SK-MEL-5 (cell line): ENCODE measurements around the gene SRPK2. TPM values are rescaled to one million over a fixed set of nuclear protein-coding genes. Genes with fewer than 3 reads are reported as not detected.
"Not testable (repeated sequence)": the region's sequence is repeated elsewhere in the genome, so short reads cannot be mapped to it uniquely, and the experiment has no call there.

Experiments used
- DNase-seq: peaks from one replicate; pipeline ENCODE4 v3.0.0-alpha.2; 2016; ENCODE audit warnings: low read depth, low spot score
- in situ Hi-C: cut with HindIII; loops from 2 replicates; pipeline ENCODE4 v1.10.0; 2016; ENCODE audit warnings: low sequenced_read_pairs, high pct_unique_total_duplicates, low pct_unique_long_range_greater_than_20kb
- total RNA-seq: library from RNA; depleted of rRNA; stranded (reverse); fragments of >200 nt; shearing (Covaris generic); gene quantifications from 2 replicates; pipeline ENCODE4 v1.2.3, GENCODE V29; 2014

The SRPK2 gene
- total RNA-seq, 1 experiment from 2014 or later: 59.8 TPM

DNA sequence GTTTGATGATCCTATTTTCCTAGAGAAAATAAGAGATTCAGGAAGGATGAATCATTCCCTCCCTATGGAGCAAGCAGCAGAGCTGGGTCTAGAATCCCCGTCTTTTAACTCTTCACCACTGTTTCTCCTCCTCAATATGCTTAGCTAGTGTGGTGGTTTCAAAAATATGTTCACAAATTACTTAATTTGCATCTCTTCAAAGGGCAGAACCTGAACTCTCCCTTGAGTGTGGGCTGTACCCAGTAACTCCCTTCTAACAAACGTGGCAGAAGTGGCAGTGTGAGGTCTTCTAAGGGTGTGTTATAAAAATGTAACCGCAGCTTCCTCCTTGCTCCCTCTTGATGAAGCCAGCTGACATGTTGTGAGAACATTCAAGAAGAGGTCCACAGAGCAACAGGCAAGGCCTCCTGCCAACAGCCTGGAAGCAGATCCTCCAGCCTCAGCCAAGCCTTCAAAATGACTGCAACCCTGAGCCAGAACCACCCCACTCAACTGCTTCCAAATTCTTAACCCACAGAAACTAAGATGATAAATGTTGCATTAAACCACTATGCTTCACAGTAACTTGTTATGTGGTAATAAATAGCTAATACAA, 36.6 kb downstream of the SRPK2 start:
- peak; percentile 69 for DNase-seq
- in situ Hi-C loops: no loop called here

DNA sequence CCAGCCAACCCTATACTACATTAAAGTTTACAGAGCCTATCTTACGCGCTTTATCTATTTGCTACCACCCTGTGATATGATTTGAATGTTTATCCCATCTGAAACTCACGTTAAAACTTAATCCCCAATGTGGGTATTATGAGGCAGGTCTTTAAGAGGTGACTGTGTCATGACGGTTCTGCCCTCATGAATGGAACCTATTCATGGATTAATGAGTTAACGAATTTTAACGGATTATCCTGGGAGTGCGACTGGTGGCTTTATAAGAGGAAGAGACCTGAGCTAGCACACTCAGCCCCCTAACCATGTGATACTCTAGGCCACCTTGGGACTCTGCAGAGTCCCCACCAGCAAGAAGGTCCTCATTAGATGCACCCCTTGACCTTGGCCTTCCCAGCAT, 37.8 kb downstream of the SRPK2 start:
- in situ Hi-C loops: no loop called here
- peak; percentile 27 for DNase-seq

DNA sequence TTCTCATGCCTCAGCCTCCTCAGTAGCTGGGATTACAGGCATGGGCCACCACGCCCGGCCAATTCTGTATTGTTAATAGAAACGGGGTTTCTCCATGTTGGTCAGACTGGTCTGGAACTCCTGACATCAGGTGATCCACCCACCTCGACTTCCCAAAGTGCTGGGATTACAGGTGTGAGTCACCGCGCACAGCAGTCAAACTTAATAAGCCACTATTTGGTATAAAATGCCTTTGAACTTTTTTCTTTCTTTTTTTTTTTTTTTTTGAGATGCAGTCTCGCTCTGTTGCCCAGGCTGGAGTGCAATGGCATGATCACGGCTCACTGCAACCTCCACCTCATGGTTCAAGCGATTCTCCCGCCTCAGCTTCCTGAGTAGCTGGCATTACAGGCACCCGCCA, 40.5 kb downstream of the SRPK2 start:
- in situ Hi-C loops, DNase-seq: not testable (repeated sequence)

DNA sequence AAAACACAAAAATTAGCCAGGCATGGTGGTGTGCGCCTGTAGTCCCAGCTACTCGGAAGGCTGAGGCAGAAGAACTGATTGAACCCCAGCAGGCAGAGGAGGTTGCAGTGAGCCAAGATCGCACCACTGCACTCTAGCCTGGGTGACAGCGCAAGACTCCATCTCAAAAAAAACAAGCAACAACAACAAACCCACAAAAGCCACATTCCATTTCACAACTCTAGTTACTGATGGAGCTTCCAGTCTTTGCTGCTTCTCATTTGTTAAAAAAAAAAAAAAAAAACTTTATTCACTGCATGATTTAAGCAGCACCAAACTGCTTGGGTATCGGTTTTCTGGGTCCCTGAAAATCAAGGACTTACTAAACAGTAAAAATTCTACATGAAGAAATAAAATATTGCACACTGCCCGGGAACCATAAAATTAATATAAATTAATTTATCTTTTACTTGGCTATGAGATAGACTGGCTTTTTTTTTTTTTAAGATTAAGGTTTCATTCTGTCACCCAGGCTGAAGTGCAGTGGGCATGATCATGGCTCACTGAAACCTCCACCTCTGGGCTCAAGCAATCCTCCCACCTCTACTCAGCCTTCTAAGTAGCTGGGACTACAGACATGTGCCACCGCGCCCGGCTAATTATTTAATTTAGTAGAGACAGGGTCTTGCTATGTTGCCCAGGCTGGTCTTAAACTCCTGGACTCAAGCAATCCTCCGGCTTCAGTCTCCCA, 42.0 kb downstream of the SRPK2 start:
- no peak for DNase-seq
- in situ Hi-C loops: no loop called here

DNA sequence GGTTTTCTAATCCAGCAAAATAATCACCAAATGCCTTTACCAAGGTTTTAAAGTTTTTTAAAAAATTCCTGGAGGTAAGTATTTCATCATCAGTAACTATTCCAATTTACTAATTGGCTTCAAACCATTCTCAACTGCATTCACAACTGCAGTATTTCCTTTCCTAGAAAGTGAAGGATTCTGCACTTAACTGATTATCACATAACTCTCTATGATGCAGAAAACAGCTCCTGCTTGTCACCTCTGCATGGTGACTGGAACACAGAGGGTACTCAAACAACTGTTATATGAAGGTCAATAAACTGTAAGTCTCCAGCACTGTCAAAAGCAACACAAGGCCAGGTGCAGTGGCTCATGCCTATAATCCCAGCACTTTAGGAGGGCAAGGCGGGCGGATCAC, 42.6 kb downstream of the SRPK2 start:
- DNase-seq: no peak
- in situ Hi-C loops: no loop called here

DNA sequence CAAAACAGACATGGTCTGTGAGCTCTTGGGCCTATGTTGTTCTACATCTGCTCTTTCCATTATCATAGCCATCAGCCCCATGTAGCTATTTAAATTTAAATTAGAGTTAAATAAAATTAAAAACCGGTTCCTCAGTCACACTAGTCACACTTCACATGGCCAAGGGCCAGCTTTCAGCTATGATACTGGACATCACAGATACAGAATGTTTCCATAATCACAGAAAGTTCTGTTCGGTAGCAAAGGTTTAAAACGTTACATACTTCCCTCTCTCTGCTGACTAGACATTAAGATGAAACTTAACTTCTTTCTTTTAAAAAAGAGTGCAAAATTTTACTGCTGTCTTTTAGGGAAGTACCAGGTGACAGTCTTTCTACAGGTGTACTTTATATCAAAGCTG, 43.0 kb downstream of the SRPK2 start:
- in situ Hi-C loops: no loop called here
- no peak for DNase-seq

DNA sequence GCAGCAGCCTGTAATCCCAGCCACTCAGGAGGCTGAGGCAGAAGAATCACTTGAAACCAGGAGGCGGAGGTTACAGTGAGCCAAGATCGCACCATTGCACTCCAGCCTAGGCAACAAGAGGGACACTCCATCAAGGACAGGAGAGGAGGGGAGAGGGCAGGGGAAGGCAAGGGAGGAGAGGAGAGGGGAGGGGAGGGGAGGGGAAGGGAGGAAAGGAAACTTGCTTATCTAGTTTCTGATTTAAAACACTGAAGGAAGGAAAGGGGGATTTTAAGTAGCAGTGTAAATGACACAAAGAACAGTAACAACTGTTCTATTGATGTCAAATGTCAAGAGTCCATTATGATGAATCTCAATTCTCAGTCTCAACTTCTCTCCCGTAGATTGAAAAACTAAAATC, 43.7 kb downstream of the SRPK2 start:
- in situ Hi-C loops: no loop called here
- no peak for DNase-seq

DNA sequence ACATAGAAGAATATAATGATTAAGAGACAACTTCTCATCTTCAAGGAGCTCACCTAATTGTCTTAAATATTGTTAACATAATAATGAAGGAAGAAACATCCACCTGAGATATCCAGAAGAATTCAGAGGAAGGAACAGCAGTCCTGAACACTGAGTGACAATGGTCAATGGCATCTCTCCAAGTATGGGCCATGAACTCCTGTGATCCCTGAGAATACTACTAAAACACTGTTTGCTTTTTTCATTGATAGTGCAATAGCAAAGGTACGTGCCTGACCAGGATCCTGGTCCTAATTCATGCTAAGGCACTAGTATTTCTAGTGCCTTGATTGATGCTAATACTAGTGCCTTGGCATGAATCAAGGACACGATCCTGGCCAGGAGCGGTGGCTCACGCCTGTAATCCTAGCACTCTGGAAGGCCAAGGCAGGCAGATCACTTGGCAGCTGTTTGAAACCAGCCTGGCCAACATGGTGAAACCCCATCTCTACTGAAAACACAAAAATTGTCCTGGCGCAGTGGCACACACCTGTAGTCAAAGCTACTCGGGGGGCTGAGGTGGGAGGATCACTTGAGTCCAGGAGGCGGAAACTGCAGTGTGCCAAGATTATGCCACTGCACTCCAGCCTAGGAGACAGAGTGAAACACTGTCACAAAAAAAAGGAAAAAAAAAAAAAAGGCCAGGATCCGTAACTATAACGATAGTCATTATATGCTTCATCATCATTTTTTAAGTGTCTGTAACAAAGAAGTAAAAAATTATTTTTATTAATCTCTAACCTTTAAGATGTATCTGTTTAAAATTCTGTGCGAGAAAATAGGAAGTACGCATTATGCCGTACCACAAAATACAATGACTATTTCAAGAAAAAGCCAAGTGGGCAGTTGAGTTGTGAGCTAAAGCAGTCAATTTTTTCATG, 49.1 kb downstream of the SRPK2 start:
- DNase-seq: no peak
- in situ Hi-C loops: no loop called here

DNA sequence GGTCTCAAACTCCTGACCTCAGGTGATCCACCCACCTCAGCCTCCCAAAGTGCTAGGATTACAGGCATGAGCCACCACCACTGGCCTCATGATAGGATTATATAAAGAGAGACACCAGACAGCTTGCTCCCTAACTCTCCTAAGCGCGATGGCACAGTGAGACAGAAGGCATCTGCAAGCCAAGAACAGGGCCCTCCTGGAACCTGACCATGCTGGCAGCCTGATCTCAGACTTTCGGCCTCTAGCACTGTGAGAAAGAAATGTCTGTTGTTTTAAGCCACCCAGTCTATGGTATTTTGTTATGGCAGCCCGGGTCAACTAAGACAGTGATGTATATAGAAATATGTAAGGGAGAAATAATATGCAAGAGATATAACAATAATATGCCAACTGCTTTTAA, 51.2 kb downstream of the SRPK2 start:
- in situ Hi-C loops: no loop called here
- DNase-seq: no peak

DNA sequence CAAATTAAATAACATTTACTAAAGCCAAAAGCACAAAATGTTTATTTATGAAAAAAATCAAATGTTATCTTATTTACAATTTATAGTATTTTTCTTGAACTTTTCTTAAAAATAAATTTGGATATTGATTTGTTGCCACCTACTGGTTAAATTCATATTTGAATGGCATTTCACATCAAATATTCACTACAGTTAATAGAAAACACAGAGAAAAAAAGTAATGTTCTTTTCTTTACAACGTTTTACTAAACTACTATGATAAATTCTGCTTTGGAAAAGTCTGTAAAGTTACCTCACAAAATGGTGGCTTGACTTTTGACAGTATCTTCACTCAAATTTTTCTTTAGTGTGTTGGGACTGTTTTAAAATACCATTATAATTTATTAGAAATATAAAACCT, 52.7 kb downstream of the SRPK2 start:
- peak; percentile 64 for DNase-seq
- in situ Hi-C loops: no loop called here

DNA sequence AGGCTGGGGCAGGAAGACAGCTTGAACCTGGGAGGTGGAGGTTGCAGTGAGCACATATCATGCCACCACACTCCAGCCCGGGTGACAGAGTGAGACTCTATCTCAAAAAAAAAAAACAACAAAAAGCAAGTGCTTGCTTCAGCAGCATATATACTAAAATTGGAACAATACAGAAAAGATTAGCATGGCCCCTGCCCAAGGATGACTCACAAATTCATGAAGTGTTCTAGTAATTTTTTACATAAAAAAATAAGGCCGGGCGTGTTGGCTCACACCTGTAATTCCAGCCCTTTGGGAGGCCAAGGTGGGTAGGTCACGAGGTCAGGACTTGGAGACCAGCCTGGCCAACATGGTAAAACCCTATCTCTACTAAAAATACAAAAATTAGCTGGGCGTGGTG, 56.1 kb downstream of the SRPK2 start:
- DNase-seq, in situ Hi-C loops: not testable (repeated sequence)

DNA sequence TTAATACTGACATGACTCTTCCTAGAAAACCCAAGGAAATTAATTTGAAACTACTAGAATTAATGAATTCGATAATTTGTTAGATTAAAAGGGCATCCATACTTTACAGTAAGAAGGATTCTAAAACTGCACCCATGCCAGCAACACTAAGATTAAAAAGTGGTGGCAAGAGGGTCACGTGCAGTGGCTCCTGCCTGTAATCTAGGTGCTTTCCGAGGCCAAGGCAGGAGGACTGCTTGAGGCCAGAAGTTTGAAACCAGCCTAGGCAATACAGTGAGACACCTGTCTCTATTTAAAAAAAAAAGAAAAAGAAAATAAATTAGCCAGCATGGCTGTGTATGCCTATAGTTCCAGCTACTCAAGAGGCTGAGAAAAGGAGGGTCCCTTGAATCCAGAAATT, 58.2 kb downstream of the SRPK2 start:
- DNase-seq: no peak
- in situ Hi-C loops: no loop called here

DNA sequence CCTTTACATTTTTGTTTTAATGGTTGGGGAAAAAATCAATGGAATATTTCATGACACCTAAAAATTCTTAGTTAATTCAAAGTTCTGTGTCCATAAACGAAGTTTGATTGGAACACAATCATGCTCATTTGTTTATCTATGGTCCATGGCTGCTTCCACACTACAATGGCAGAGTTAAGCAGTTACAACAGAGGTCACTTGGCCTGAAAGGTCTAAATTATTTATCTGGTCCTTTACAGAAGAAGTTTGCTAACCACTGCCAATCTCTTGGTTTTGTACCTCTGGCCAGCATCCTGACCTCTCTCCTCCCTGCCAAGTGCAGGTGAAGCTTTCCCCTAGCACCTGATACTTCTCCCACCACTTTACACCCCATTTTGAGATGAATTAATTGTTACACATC, 61.5 kb downstream of the SRPK2 start:
- no peak for DNase-seq
- in situ Hi-C loops: no loop called here

DNA sequence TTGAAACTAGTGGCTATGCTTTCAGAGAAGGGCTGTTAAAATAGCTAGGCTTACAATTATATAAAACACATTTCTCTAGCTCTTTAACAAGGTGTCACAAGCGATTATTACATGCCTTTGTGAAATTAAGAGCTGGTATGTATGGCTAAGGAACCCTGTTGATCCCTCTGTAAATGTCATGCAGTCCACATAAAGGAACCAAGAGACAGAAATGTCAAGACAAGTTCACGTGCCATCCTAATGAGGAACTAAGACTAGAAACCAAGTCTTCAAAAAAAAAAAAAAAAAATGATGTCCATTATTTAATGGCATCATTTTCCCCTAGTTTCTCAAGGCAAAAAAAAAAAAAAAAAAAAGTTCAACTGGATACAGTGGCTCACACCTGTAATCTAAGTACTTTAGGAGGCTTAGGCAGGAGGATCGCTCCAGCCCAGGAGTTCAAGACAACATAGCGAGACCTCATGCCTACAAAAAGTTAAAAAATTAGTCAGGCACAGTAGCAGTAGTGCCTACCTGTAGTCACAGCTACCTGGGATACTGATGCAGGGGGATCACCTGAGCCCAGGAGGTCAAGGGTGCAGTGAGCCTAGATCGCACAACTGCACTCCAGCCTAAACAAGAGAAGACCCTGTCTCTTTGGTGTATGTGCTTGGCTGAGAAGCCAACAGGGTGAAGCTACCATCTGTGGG, 63.4 kb downstream of the SRPK2 start:
- DNase-seq: no peak
- in situ Hi-C loops: no loop called here

DNA sequence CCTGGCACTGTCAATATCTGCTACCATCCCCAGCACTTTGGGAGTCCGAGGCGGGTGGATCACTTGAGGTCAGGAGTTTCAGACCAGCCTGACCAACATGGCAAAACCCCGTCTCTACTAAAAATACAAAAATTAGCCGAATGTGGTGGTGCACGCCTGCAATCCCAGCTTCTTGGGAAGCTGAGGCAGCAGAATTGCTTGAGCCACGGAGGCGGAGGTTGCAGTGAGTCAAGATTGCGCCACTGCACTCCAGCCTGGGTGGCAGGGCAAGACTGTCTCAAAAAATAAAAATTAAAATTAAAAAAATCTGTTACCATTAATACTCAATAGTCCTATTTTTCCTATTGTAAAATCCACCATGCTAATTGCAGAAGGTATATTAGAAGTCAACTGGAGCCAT, 64.1 kb downstream of the SRPK2 start:
- DNase-seq, in situ Hi-C loops: not testable (repeated sequence)

DNA sequence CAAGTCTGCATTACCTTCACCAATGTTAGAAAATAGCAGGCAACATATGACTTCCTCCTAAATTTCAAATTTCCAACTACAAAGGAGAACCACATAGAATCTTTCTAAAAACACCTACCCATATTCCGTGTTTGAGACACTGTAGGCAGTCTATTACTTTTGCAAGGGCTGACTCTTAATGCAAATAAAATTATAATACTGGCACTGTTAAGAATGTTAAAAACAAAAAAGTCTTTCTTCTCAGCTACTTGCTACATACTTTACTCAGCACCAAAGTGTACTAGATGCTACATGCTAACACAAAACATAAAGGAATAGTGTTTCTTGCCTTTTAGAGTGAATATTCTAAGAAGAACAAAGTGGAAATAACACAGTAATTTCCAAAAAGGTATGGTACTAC, 65.4 kb downstream of the SRPK2 start:
- peak; percentile 61 for DNase-seq
- in situ Hi-C loops: no loop called here

DNA sequence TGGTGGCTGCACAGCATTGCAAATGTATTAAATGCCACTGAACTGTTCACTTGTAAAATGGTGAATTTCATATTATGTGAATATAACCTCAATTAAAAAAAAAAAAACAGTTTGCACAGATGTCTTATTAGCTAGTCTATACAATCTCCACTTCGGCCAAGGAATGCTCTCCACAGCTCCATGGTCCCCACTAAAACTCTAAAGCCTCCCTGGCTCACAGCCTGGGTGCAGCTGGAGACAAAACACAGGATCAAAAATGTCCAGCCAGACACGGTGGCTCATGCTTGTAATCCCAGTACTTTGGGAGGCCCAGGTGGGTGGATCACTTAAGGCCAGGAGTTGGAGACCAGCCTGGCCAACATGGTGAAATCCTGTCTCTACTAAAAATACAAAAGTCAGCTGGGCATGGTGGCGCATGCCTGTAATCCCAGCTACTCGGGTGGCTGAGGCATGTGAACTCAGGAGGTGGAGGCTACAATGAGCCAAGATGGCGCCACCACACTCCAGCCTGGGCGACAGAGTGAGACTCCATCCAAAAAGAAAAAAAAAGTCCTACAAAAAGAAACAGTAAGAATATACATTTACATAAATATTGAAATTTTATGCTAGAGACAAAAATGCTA, 66.0 kb downstream of the SRPK2 start:
- DNase-seq: no peak
- in situ Hi-C loops: no loop called here
